GM12891 (cell line): Measurements from ENCODE around the gene SMAD3.

Experiments used
- PAX5 ChIP-seq: IDR thresholded peaks from 2 replicates; pipeline ENCODE4 v1.6.1; 2011; ENCODE audit warnings: low read length, moderate library complexity, mild to moderate bottlenecking; ENCODE audit not compliant: insufficient read depth, severe bottlenecking
- POLR2A ChIP-seq: IDR thresholded peaks from 2 replicates; pipeline ENCODE4 v1.6.1; 2011; ENCODE audit warnings: low read depth, low read length, control low read depth
- SPI1 ChIP-seq: IDR thresholded peaks from 2 replicates; pipeline ENCODE4 v1.6.1; 2011; ENCODE audit warnings: low read depth, low read length, control low read depth

- TF ChIP-seq SPI1 (no peak), POLR2A (no peak), PAX5 (no peak)
Measured at GRCh38 chr15:67134871-67135492, 69.6 kb downstream of the SMAD3 start.
